ENCODE data around the gene NRXN2.
A peak's percentile ranks its signal among the peaks of the same experiment; 100 is the strongest.

NRXN2 gene

GRCh38 chr11:64580412-64580811 is 142.6 kb downstream of the NRXN2 start:
- 80% methylated on average over 7 of the region's 7 CpGs for WGBS
- Histone ChIP-seq H3K79me1 (replicated peaks; ENCODE audit: low read length, poor library complexity, severe bottlenecking) (no peaks in the 10 kb centered on the region), H2AFZ (ENCODE audit: low read depth, low read length) (no peak overlapping the region), H3K4me3 (ENCODE audit: insufficient read depth in 1 of 2, low read depth in 1 of 2, low read length in 2 of 2) (no peak overlapping the region), H3K4me2 (ENCODE audit: low read length, poor library complexity, severe bottlenecking) (no peak overlapping the region), H4K91ac (ENCODE audit: low read length) (no peak overlapping the region), H3K14ac (ENCODE audit: low read length in 2 of 2) (peak overlapping the region in 1 of 2 experiments; percentile 18), H3K36me3 (ENCODE audit: control insufficient read depth in 1 of 2, insufficient read depth in 2 of 2, low read depth in 1 of 2, low read length in 2 of 2) (no peaks in the 10 kb centered on the region), H3K23ac (ENCODE audit: low read length in 2 of 2) (no peak overlapping the region), H3K27me3 (ENCODE audit: control insufficient read depth in 1 of 2, insufficient read depth in 1 of 2, low read length in 2 of 2) (peaks cover 15 to 32% of the 10 kb centered on the region in 2 experiments), H3K9ac (ENCODE audit: low read length) (no peak overlapping the region), H2BK5ac (ENCODE audit: low read depth, low read length, poor library complexity, severe bottlenecking) (no peak overlapping the region), H2AK5ac (ENCODE audit: low read length, severe bottlenecking) (no peak overlapping the region), H3K4ac (ENCODE audit: low read depth in 1 of 2, low read length in 2 of 2) (no peak overlapping the region), H2BK120ac (ENCODE audit: low read depth, low read length) (no peak overlapping the region), H3K4me1 (ENCODE audit: control insufficient read depth, insufficient read depth, low read depth, low read length) (no peaks in the 10 kb centered on the region), H2BK15ac (ENCODE audit: low read depth, poor library complexity, severe bottlenecking) (no peak overlapping the region), H3K9me3 (ENCODE audit: control insufficient read depth, low read length) (no peaks in the 10 kb centered on the region), H4K8ac (ENCODE audit: low read length) (no peak overlapping the region), H3K27ac (ENCODE audit: low read length, poor library complexity, severe bottlenecking) (no peak overlapping the region), H2BK12ac (ENCODE audit: low read length in 2 of 2) (no peak overlapping the region), H3K18ac (ENCODE audit: low read depth in 1 of 2, low read length in 2 of 2) (no peak overlapping the region)
- no peak for DNase-seq

- Histone ChIP-seq H3K79me1 (replicated peaks; ENCODE audit: low read length, poor library complexity, severe bottlenecking) (no peaks in the 10 kb centered on the region), H3K18ac (ENCODE audit: low read depth in 1 of 2, low read length in 2 of 2) (no peak overlapping the region), H3K4me2 (ENCODE audit: low read length, poor library complexity, severe bottlenecking) (no peak overlapping the region), H3K9me3 (ENCODE audit: control insufficient read depth, low read length) (no peaks in the 10 kb centered on the region), H3K27ac (ENCODE audit: low read length, poor library complexity, severe bottlenecking) (no peak overlapping the region), H3K4me1 (ENCODE audit: control insufficient read depth, insufficient read depth, low read depth, low read length) (no peaks in the 10 kb centered on the region), H3K9ac (ENCODE audit: low read length) (no peak overlapping the region), H4K91ac (ENCODE audit: low read length) (no peak overlapping the region), H3K14ac (ENCODE audit: low read length in 2 of 2) (no peak overlapping the region), H2BK15ac (ENCODE audit: low read depth, poor library complexity, severe bottlenecking) (no peak overlapping the region), H2BK120ac (ENCODE audit: low read depth, low read length) (no peak overlapping the region), H2AK5ac (ENCODE audit: low read length, severe bottlenecking) (no peak overlapping the region), H2BK5ac (ENCODE audit: low read depth, low read length, poor library complexity, severe bottlenecking) (no peak overlapping the region), H3K4me3 (ENCODE audit: insufficient read depth in 1 of 2, low read depth in 1 of 2, low read length in 2 of 2) (no peak overlapping the region), H3K36me3 (ENCODE audit: control insufficient read depth in 1 of 2, insufficient read depth in 2 of 2, low read depth in 1 of 2, low read length in 2 of 2) (no peaks in the 10 kb centered on the region), H4K8ac (ENCODE audit: low read length) (no peak overlapping the region), H2BK12ac (ENCODE audit: low read length in 2 of 2) (no peak overlapping the region), H3K27me3 (ENCODE audit: control insufficient read depth in 1 of 2, insufficient read depth in 1 of 2, low read length in 2 of 2) (peaks cover 19 to 42% of the 10 kb centered on the region in 2 experiments), H3K23ac (ENCODE audit: low read length in 2 of 2) (no peak overlapping the region), H3K4ac (ENCODE audit: low read depth in 1 of 2, low read length in 2 of 2) (no peak overlapping the region), H2AFZ (ENCODE audit: low read depth, low read length) (no peak overlapping the region)
- 79% methylated on average over 6 of the region's 6 CpGs for WGBS
- no peak for DNase-seq
These were observed 145.8 kb downstream of the NRXN2 start for GRCh38 chr11:64577202-64577601.

DNA sequence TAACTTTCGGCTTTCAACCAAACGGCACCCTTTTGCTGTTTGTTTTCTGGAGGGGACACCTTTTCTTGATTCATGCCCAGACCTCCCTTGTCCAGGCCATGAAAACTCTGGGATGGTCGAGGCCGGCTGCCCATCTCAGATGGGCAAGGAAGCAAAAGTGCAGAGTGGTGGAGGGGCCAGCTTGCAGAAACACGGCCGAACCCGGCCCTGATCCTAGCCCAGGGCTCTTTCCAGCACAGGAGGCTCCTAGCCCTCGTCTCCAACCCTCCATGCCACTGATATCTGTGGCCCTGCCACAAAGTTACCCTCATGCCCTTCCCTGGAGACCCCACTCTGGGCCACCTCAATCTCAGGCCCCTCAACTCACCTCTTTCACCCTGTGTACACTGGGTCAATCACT is 150.9 kb downstream of the NRXN2 start:
- no peak overlapping the region for H3K4me3 ChIP-seq (ENCODE audit: insufficient read depth in 1 of 2, low read depth in 1 of 2, low read length in 2 of 2)
- DNase-seq, result no peak
- H2BK15ac ChIP-seq (ENCODE audit: low read depth, poor library complexity, severe bottlenecking), result no peak overlapping the region
- no peak overlapping the region for H2AFZ ChIP-seq (ENCODE audit: low read depth, low read length)
- no peak overlapping the region for H2BK12ac ChIP-seq (ENCODE audit: low read length in 2 of 2)
- H4K91ac ChIP-seq (ENCODE audit: low read length), result no peak overlapping the region
- H2AK5ac ChIP-seq (ENCODE audit: low read length, severe bottlenecking), result no peak overlapping the region
- H2BK5ac ChIP-seq (ENCODE audit: low read depth, low read length, poor library complexity, severe bottlenecking), result no peak overlapping the region
- H3K14ac ChIP-seq (ENCODE audit: low read length in 2 of 2), result no peak overlapping the region
- H3K4me1 ChIP-seq (ENCODE audit: control insufficient read depth, insufficient read depth, low read depth, low read length), result no peaks in the 10 kb centered on the region
- no peaks in the 10 kb centered on the region for H3K79me1 ChIP-seq (replicated peaks; ENCODE audit: low read length, poor library complexity, severe bottlenecking)
- no peaks in the 10 kb centered on the region for H3K36me3 ChIP-seq (ENCODE audit: control insufficient read depth in 1 of 2, insufficient read depth in 2 of 2, low read depth in 1 of 2, low read length in 2 of 2)
- 81% methylated on average over 8 of the region's 8 CpGs for WGBS
- peak overlapping the region; percentile 67 for H4K8ac ChIP-seq (ENCODE audit: low read length)
- no peak overlapping the region for H3K9ac ChIP-seq (ENCODE audit: low read length)
- H3K23ac ChIP-seq (ENCODE audit: low read length in 2 of 2), result no peak overlapping the region
- H3K9me3 ChIP-seq (ENCODE audit: control insufficient read depth, low read length), result no peaks in the 10 kb centered on the region
- no peak overlapping the region for H3K18ac ChIP-seq (ENCODE audit: low read depth in 1 of 2, low read length in 2 of 2)
- no peak overlapping the region for H3K27ac ChIP-seq (ENCODE audit: low read length, poor library complexity, severe bottlenecking)
- H2BK120ac ChIP-seq (ENCODE audit: low read depth, low read length), result no peak overlapping the region
- no peak overlapping the region for H3K4me2 ChIP-seq (ENCODE audit: low read length, poor library complexity, severe bottlenecking)
- H3K27me3 ChIP-seq (ENCODE audit: control insufficient read depth in 1 of 2, insufficient read depth in 1 of 2, low read length in 2 of 2), result peaks cover 21 to 26% of the 10 kb centered on the region in 2 experiments
- no peak overlapping the region for H3K4ac ChIP-seq (ENCODE audit: low read depth in 1 of 2, low read length in 2 of 2)

DNA sequence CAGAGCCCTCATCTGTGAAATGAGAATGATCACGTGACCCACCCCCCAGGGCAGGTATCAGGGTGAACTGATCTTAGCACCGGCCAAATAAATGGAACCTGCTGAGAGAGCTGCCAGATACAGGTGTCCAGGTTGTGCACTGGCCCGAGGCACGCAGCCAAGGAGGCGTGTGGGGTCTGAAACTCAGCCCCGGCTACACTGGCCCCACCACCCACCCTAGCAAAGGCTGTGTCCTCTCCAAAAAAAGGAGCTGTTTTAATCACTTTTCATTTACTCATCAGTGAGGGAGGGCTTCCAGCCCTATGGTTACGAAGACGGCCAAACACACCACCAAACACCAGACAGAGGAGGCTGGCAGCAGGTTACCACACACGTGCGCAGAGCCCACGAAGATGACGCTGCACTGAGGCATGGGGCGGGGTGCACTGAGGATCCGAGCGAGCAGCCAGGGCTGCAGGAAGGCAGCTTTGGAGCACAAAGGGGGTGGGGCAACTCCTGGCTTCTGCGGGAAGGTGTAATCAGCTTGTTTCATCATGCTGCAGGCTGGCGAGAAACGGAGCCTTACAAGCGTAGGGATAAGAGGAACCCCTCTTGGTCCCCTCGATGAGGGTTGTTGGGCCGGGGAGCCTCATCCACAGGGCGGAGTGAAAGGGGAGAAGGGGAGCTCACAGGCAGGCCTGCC is 151.4 kb downstream of the NRXN2 start:
- Histone ChIP-seq H4K8ac (ENCODE audit: low read length) (no peak overlapping the region), H3K23ac (ENCODE audit: low read length in 2 of 2) (no peak overlapping the region), H3K27me3 (ENCODE audit: control insufficient read depth in 1 of 2, insufficient read depth in 1 of 2, low read length in 2 of 2) (peaks cover 16 to 21% of the 10 kb centered on the region in 2 experiments), H2BK15ac (ENCODE audit: low read depth, poor library complexity, severe bottlenecking) (no peak overlapping the region), H3K27ac (ENCODE audit: low read length, poor library complexity, severe bottlenecking) (no peak overlapping the region), H3K4me3 (ENCODE audit: insufficient read depth in 1 of 2, low read depth in 1 of 2, low read length in 2 of 2) (no peak overlapping the region), H3K18ac (ENCODE audit: low read depth in 1 of 2, low read length in 2 of 2) (no peak overlapping the region), H2AK5ac (ENCODE audit: low read length, severe bottlenecking) (no peak overlapping the region), H3K14ac (ENCODE audit: low read length in 2 of 2) (peak overlapping the region in 1 of 2 experiments; percentile 62), H3K4me1 (ENCODE audit: control insufficient read depth, insufficient read depth, low read depth, low read length) (peaks cover 3% of the 10 kb centered on the region), H3K9ac (ENCODE audit: low read length) (no peak overlapping the region), H3K79me1 (replicated peaks; ENCODE audit: low read length, poor library complexity, severe bottlenecking) (no peaks in the 10 kb centered on the region), H3K4ac (ENCODE audit: low read depth in 1 of 2, low read length in 2 of 2) (no peak overlapping the region), H2BK120ac (ENCODE audit: low read depth, low read length) (no peak overlapping the region), H3K4me2 (ENCODE audit: low read length, poor library complexity, severe bottlenecking) (no peak overlapping the region), H4K91ac (ENCODE audit: low read length) (no peak overlapping the region), H3K36me3 (ENCODE audit: control insufficient read depth in 1 of 2, insufficient read depth in 2 of 2, low read depth in 1 of 2, low read length in 2 of 2) (no peaks in the 10 kb centered on the region), H3K9me3 (ENCODE audit: control insufficient read depth, low read length) (no peaks in the 10 kb centered on the region), H2BK5ac (ENCODE audit: low read depth, low read length, poor library complexity, severe bottlenecking) (no peak overlapping the region), H2BK12ac (ENCODE audit: low read length in 2 of 2) (no peak overlapping the region), H2AFZ (ENCODE audit: low read depth, low read length) (no peak overlapping the region)
- no peak for DNase-seq
- WGBS, result 68% methylated on average over 22 of the region's 22 CpGs

Data from mesenchymal stem cell (in vitro differentiated cells and primary cell).